Measurements from ENCODE around the gene LRMDA. TPM values are rescaled to one million over a fixed set of nuclear protein-coding genes. Genes with fewer than 3 reads are reported as not detected.

LRMDA gene
- total and polyA plus RNA-seq, 12 donors: 30.7 to 132 (median 78.1) TPM

GRCh38 chr10:75957314-75958120, 526.1 kb downstream of the LRMDA start:
- no peak for TF ChIP-seq POLR2A (IDR thresholded peaks at IDR 0.05)
- TF ChIP-seq CTCF (IDR thresholded peaks at IDR 0.05): no peak
- intact Hi-C loops (cut with DNase I): no loop called here
- 59 to 63% (median 61%) methylated on average over 12 of the region's 12 CpGs for WGBS, 4 donors
- no peaks in the 10 kb centered on the region for H3K27me3 ChIP-seq
- peaks cover 0 to 10% of the 10 kb centered on the region in 2 donors for H3K4me1 ChIP-seq (replicated peaks in 1 of 2)
- DNase-seq: peak in 2 of 7 donors; percentile 25 to 46
- H3K27ac ChIP-seq: no peak overlapping the region
- H3K9me3 ChIP-seq (replicated peaks in 1 of 3): no peaks in the 10 kb centered on the region
- H3K36me3 ChIP-seq (replicated peaks in 1 of 2): no peaks in the 10 kb centered on the region
- H3K4me3 ChIP-seq: no peak overlapping the region

- TF ChIP-seq CTCF (IDR thresholded peaks at IDR 0.05) (no peak), POLR2A (IDR thresholded peaks at IDR 0.05) (no peak)
- no peaks in the 10 kb centered on the region for H3K36me3 ChIP-seq (replicated peaks in 1 of 2)
- intact Hi-C loops (cut with DNase I): no loop called here
These were observed 527.8 kb downstream of the LRMDA start for GRCh38 chr10:75959209-75959608.

GRCh38 chr10:75959912-75960311, 528.5 kb downstream of the LRMDA start:
- DNase-seq: no peak
- WGBS, 4 donors: 28 to 63% (median 53%) methylated on average over 1 of the region's 1 CpG
- Histone ChIP-seq H3K4me1 (replicated peaks in 1 of 2) (peaks cover 0 to 10% of the 10 kb centered on the region in 2 donors), H3K27ac (no peak overlapping the region), H3K27me3 (no peaks in the 10 kb centered on the region), H3K36me3 (replicated peaks in 1 of 2) (no peaks in the 10 kb centered on the region), H3K4me3 (no peak overlapping the region), H3K9me3 (replicated peaks in 1 of 3) (no peaks in the 10 kb centered on the region)
- TF ChIP-seq CTCF (IDR thresholded peaks at IDR 0.05) (no peak), POLR2A (IDR thresholded peaks at IDR 0.05) (no peak)
- intact Hi-C loops (cut with DNase I): no loop called here

More at GRCh38 chr10:75959209-75959608, 527.8 kb downstream of the LRMDA start:
- H3K4me3 ChIP-seq: no peak overlapping the region
- 73 to 87% (median 83%) methylated on average over 3 to 4 of the region's 4 CpGs for WGBS, 4 donors
- H3K27ac ChIP-seq: no peak overlapping the region
- H3K4me1 ChIP-seq (replicated peaks in 1 of 2): peaks cover 0 to 10% of the 10 kb centered on the region in 2 donors
- no peaks in the 10 kb centered on the region for H3K9me3 ChIP-seq (replicated peaks in 1 of 3)
- DNase-seq: peak in 3 of 7 donors; percentile 12 to 31 (median 23)
- H3K27me3 ChIP-seq: no peaks in the 10 kb centered on the region

GRCh38 chr10:75962395-75963061, 531.1 kb downstream of the LRMDA start:
- intact Hi-C loops (cut with DNase I): no loop called here

More at GRCh38 chr10:75962395-75963061, 531.1 kb downstream of the LRMDA start:
- no peaks in the 10 kb centered on the region for H3K9me3 ChIP-seq (replicated peaks in 1 of 3)
- WGBS, 4 donors: 93 to 96% (median 94%) methylated on average over 5 of the region's 5 CpGs
- no peaks in the 10 kb centered on the region for H3K27me3 ChIP-seq
- H3K4me1 ChIP-seq (replicated peaks in 1 of 2): peaks cover 0 to 1% of the 10 kb centered on the region in 2 donors
- no peak overlapping the region for H3K4me3 ChIP-seq
- H3K36me3 ChIP-seq (replicated peaks in 1 of 2): no peaks in the 10 kb centered on the region
- DNase-seq: no peak
- no peak overlapping the region for H3K27ac ChIP-seq
- no peak for TF ChIP-seq CTCF (IDR thresholded peaks at IDR 0.05)
- no peak for TF ChIP-seq POLR2A (IDR thresholded peaks at IDR 0.05)

Measured in adrenal gland (tissue), 12 donors.